IPS-20b (cell line): ENCODE results near the gene FBXL7.

Experiments used
- H3K27ac ChIP-seq: one replicate; pipeline ENCODE4 v1.5.1; 2013; ENCODE audit warnings: low read length
- H3K27me3 ChIP-seq: 2 replicates; pipeline ENCODE4 v1.6.1; 2013; ENCODE audit warnings: mild to moderate bottlenecking, low read length, inconsistent platforms; ENCODE audit not compliant: insufficient read depth
- H3K36me3 ChIP-seq: 2 replicates; pipeline ENCODE4 v1.6.1; 2013; ENCODE audit warnings: low read depth, mild to moderate bottlenecking, inconsistent platforms, low read length, moderate library complexity; ENCODE audit not compliant: insufficient read depth
- H3K4me1 ChIP-seq: 2 replicates; pipeline ENCODE4 v1.6.1; 2013; ENCODE audit warnings: mild to moderate bottlenecking, control low read depth, inconsistent platforms, low read length, moderate library complexity; ENCODE audit not compliant: insufficient read depth
- H3K4me3 ChIP-seq: 2 replicates; pipeline ENCODE4 v1.5.1; 2013; ENCODE audit warnings: mild to moderate bottlenecking, low read length, inconsistent platforms
- H3K9ac ChIP-seq: 2 replicates; pipeline ENCODE4 v1.6.1; 2013; ENCODE audit warnings: low read depth, mild to moderate bottlenecking, inconsistent platforms, low read length, moderate library complexity
- H3K9me3 ChIP-seq: 2 replicates; pipeline ENCODE4 v1.6.1; 2013; ENCODE audit warnings: mild to moderate bottlenecking, low read depth, low read length, inconsistent platforms; ENCODE audit not compliant: insufficient read depth

FBXL7 gene

DNA sequence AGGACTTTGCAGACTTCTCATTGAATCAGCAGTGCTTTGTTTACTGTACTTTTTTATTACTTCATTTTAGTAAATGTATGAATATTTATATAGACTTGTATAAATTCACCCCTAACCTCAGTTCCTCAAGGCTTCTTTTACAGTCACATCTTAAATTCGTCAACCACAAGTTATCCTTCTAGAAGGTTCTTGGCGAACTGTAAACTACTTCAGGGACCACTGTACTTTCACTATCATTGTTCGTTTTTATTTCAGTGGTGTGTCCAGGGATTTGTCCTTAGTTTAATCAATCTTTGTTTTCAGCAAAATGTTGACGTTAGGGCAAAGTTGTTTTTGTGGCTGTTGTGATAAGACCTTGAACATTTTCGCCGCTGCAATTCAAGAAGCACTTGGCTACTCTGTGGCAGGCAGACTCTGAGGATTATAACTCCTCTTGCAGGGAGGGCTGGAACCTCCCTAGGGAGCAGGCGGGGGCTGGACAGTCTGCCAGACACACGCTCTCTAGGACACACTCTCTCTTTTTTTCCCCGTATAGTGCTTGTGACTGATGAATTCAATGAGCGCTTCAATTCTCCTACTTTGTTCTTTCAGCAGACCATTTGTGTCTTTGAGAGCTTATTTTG lies 252.8 kb downstream of the FBXL7 start:
- no peak overlapping the region for H3K4me3 ChIP-seq
- no peaks in the 10 kb centered on the region for H3K27me3 ChIP-seq
- H3K9ac ChIP-seq = no peak overlapping the region
- H3K4me1 ChIP-seq = peaks cover 21% of the 10 kb centered on the region
- H3K9me3 ChIP-seq = no peaks in the 10 kb centered on the region
- no peak overlapping the region for H3K27ac ChIP-seq
- no peaks in the 10 kb centered on the region for H3K36me3 ChIP-seq

GRCh38 chr5:15753752-15754151 lies 253.8 kb downstream of the FBXL7 start:
- no peaks in the 10 kb centered on the region for H3K27me3 ChIP-seq
- no peak overlapping the region for H3K4me3 ChIP-seq
- H3K9ac ChIP-seq = no peak overlapping the region
- no peaks in the 10 kb centered on the region for H3K9me3 ChIP-seq
- no peaks in the 10 kb centered on the region for H3K36me3 ChIP-seq
- no peak overlapping the region for H3K27ac ChIP-seq
- peaks cover 21% of the 10 kb centered on the region for H3K4me1 ChIP-seq

GRCh38 chr5:15757103-15757502 lies 257.1 kb downstream of the FBXL7 start:
- Histone ChIP-seq H3K4me1 (peaks cover 7% of the 10 kb centered on the region), H3K9ac (no peak overlapping the region), H3K4me3 (no peak overlapping the region), H3K27me3 (no peaks in the 10 kb centered on the region), H3K27ac (no peak overlapping the region), H3K9me3 (no peaks in the 10 kb centered on the region), H3K36me3 (no peaks in the 10 kb centered on the region)

GRCh38 chr5:15757619-15758018 lies 257.6 kb downstream of the FBXL7 start:
- no peak overlapping the region for H3K9ac ChIP-seq

GRCh38 chr5:15762668-15763067 lies 262.7 kb downstream of the FBXL7 start:
- H3K27me3 ChIP-seq = no peaks in the 10 kb centered on the region
- peaks cover 4% of the 10 kb centered on the region; the same call in 1 of the 2 replicates for H3K4me1 ChIP-seq
- H3K9me3 ChIP-seq = no peaks in the 10 kb centered on the region
- no peaks in the 10 kb centered on the region for H3K36me3 ChIP-seq
- no peak overlapping the region for H3K27ac ChIP-seq
- H3K9ac ChIP-seq = no peak overlapping the region
- H3K4me3 ChIP-seq = no peak overlapping the region

More at GRCh38 chr5:15757619-15758018, 257.6 kb downstream of the FBXL7 start:
- no peak overlapping the region for H3K4me3 ChIP-seq
- H3K27ac ChIP-seq = no peak overlapping the region
- no peaks in the 10 kb centered on the region for H3K9me3 ChIP-seq
- H3K36me3 ChIP-seq = no peaks in the 10 kb centered on the region
- H3K4me1 ChIP-seq = peaks cover 7% of the 10 kb centered on the region
- no peaks in the 10 kb centered on the region for H3K27me3 ChIP-seq

GRCh38 chr5:15763754-15764153 lies 263.8 kb downstream of the FBXL7 start:
- Histone ChIP-seq H3K27ac (no peak overlapping the region), H3K4me3 (no peak overlapping the region), H3K9ac (no peak overlapping the region), H3K36me3 (no peaks in the 10 kb centered on the region), H3K27me3 (no peaks in the 10 kb centered on the region), H3K9me3 (no peaks in the 10 kb centered on the region), H3K4me1 (peaks cover 4% of the 10 kb centered on the region; the same call in 1 of the 2 replicates)

GRCh38 chr5:15768936-15769335 lies 269.0 kb downstream of the FBXL7 start:
- Histone ChIP-seq H3K9me3 (no peaks in the 10 kb centered on the region), H3K27me3 (no peaks in the 10 kb centered on the region), H3K4me3 (no peak overlapping the region), H3K9ac (no peak overlapping the region), H3K27ac (no peak overlapping the region), H3K4me1 (peaks cover 4% of the 10 kb centered on the region; the same call in 1 of the 2 replicates), H3K36me3 (no peaks in the 10 kb centered on the region)

DNA sequence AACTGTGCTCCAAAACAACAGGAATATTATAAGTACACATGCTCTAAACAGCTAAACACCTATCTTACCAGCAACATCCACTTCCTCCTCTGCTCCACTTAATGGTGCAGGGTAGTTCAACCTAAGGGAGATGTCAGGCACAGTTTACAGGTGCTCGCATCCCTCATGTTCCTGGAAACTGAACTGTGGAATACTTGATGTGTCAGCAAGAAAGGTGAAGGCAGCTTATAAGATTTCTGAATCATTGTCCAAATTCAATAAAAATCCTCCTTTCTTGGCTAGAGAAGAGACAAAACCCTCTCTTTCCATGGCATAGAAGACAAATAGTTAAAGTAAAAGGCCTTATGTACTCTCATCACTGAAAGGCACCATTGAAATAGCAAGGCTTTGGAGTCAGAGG lies 272.2 kb downstream of the FBXL7 start:
- Histone ChIP-seq H3K4me3 (no peak overlapping the region), H3K27ac (no peak overlapping the region), H3K27me3 (no peaks in the 10 kb centered on the region), H3K9ac (no peak overlapping the region), H3K9me3 (no peaks in the 10 kb centered on the region), H3K4me1 (no peaks in the 10 kb centered on the region), H3K36me3 (no peaks in the 10 kb centered on the region)

DNA sequence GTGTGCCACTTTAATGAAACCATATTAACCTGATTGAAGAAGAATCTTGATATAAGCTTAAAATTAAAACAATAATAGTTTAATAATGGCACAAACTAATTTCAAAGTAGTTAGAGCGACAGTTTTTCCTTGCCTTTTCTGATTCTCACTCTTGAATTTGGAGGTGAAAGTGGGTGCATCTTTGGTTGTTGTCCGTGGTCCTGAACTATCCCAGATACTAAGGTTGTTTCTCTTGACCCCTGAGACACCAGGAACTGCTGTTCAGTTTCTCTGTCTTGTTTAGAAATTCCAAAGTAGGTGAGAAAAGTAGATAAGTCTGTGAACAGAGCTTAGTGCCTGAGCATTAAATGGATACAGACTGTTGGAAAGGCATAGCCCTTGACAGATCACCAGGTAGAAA lies 274.7 kb downstream of the FBXL7 start:
- no peak overlapping the region for H3K27ac ChIP-seq
- H3K4me3 ChIP-seq = no peak overlapping the region
- H3K27me3 ChIP-seq = no peaks in the 10 kb centered on the region
- H3K36me3 ChIP-seq = no peaks in the 10 kb centered on the region
- H3K9me3 ChIP-seq = no peaks in the 10 kb centered on the region
- H3K4me1 ChIP-seq = no peaks in the 10 kb centered on the region
- no peak overlapping the region for H3K9ac ChIP-seq

DNA sequence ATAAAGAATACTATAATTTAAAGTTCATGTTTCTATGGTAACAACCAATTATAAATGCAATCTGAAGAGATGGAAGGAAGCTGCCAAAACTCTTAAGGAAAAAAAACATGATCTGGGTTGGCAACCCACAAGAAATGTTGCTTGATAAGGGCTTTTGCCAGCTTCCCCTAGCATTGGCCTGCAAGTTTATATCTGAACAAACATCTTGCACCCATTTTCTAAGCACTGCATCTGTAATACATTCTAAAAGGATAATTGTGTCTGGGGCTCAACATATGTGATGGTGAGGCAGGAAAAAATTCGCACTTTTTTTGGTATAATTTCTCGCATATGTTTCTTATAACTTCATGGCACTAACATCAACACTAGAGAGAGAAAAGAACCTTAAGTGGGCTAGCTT lies 276.4 kb downstream of the FBXL7 start:
- H3K9me3 ChIP-seq = no peaks in the 10 kb centered on the region
- H3K36me3 ChIP-seq = no peaks in the 10 kb centered on the region
- no peak overlapping the region for H3K9ac ChIP-seq
- no peak overlapping the region for H3K27ac ChIP-seq
- no peak overlapping the region for H3K4me3 ChIP-seq
- H3K4me1 ChIP-seq = no peaks in the 10 kb centered on the region
- no peaks in the 10 kb centered on the region for H3K27me3 ChIP-seq

- Histone ChIP-seq H3K27me3 (no peaks in the 10 kb centered on the region), H3K27ac (no peak overlapping the region), H3K4me1 (no peaks in the 10 kb centered on the region), H3K4me3 (no peak overlapping the region), H3K9me3 (no peaks in the 10 kb centered on the region), H3K9ac (no peak overlapping the region), H3K36me3 (no peaks in the 10 kb centered on the region)
Measured at GRCh38 chr5:15783734-15784133, 283.8 kb downstream of the FBXL7 start.

GRCh38 chr5:15785531-15785981 lies 285.6 kb downstream of the FBXL7 start:
- Histone ChIP-seq H3K36me3 (no peaks in the 10 kb centered on the region), H3K27me3 (no peaks in the 10 kb centered on the region), H3K9ac (no peak overlapping the region), H3K9me3 (no peaks in the 10 kb centered on the region), H3K4me3 (no peak overlapping the region), H3K27ac (no peak overlapping the region), H3K4me1 (0 out of 2 replicates have a peak, but pooled peaks cover 4% of the 10 kb centered on the region)
